Measurements from ENCODE around the gene DHX34.
"Not testable (repeated sequence)": the region's sequence is repeated elsewhere in the genome, so short reads cannot be mapped to it uniquely, and the experiment has no call there.

DHX34 gene

GRCh38 chr19:47371261-47371660 lies 22.1 kb downstream of the DHX34 start:
- DNase-seq (ENCODE audit: low read depth): no peak

- no peak for DNase-seq (ENCODE audit: low read depth)
Measured at GRCh38 chr19:47372603-47373002, 23.5 kb downstream of the DHX34 start.

GRCh38 chr19:47373246-47374240 lies 24.4 kb downstream of the DHX34 start:
- DNase-seq (ENCODE audit: low read depth): no peak

- no peak for DNase-seq (ENCODE audit: low read depth)
Measured at GRCh38 chr19:47374876-47375693, 26.0 kb downstream of the DHX34 start.

GRCh38 chr19:47375694-47376588 lies 26.8 kb downstream of the DHX34 start:
- no peak for DNase-seq (ENCODE audit: low read depth)

- no peak for DNase-seq (ENCODE audit: low read depth)
Measured at GRCh38 chr19:47376589-47377144, 27.6 kb downstream of the DHX34 start.

- no peak for DNase-seq (ENCODE audit: low read depth)
Measured at GRCh38 chr19:47377208-47377701, 28.1 kb downstream of the DHX34 start.

- no peak for DNase-seq (ENCODE audit: low read depth)
Measured at GRCh38 chr19:47377801-47378200, 28.7 kb downstream of the DHX34 start.

GRCh38 chr19:47378246-47378645 lies 29.1 kb downstream of the DHX34 start:
- DNase-seq (ENCODE audit: low read depth): no peak

GRCh38 chr19:47379381-47379938 lies 30.3 kb downstream of the DHX34 start:
- no peak for DNase-seq (ENCODE audit: low read depth)

- DNase-seq (ENCODE audit: low read depth): no peak
Measured at GRCh38 chr19:47380559-47380958, 31.4 kb downstream of the DHX34 start.

GRCh38 chr19:47381121-47381520 lies 32.0 kb downstream of the DHX34 start:
- no peak for DNase-seq (ENCODE audit: low read depth)

- DNase-seq (ENCODE audit: low read depth): no peak
Measured at GRCh38 chr19:47381653-47382279, 32.7 kb downstream of the DHX34 start.

- DNase-seq (ENCODE audit: low read depth): not testable (repeated sequence)
Measured at GRCh38 chr19:47383890-47384289, 34.8 kb downstream of the DHX34 start.

GRCh38 chr19:47384533-47384932 lies 35.4 kb downstream of the DHX34 start:
- DNase-seq (ENCODE audit: low read depth): not testable (repeated sequence)

- DNase-seq (ENCODE audit: low read depth): not testable (repeated sequence)
Measured at GRCh38 chr19:47386582-47386981, 37.5 kb downstream of the DHX34 start.

GRCh38 chr19:47387623-47388022 lies 38.5 kb downstream of the DHX34 start:
- not testable (repeated sequence) for DNase-seq (ENCODE audit: low read depth)

- DNase-seq (ENCODE audit: low read depth): not testable (repeated sequence)
Measured at GRCh38 chr19:47388721-47389120, 39.6 kb downstream of the DHX34 start.

- no peak for DNase-seq (ENCODE audit: low read depth)
Measured at GRCh38 chr19:47389150-47389556, 40.0 kb downstream of the DHX34 start.
